Muscle layer of colon (tissue), 2 donors: Measurements from ENCODE around the gene CDKN2B.
"Not testable (repeated sequence)": the region's sequence is repeated elsewhere in the genome, so short reads cannot be mapped to it uniquely, and the experiment has no call there.

Experiments
- H3K27ac ChIP-seq: one replicate; pipeline ENCODE4 v1.7.0; 2013; ENCODE audit warnings: low read depth, mild to moderate bottlenecking, low read length, moderate library complexity
- H3K27me3 ChIP-seq, 2 donors: one replicate each; pipeline ENCODE4 v1.7.0; 2013; ENCODE audit warnings: low read length in 2 of 2, mild to moderate bottlenecking in 2 of 2; ENCODE audit not compliant: insufficient read depth in 2 of 2, control insufficient read depth in 1 of 2
- H3K36me3 ChIP-seq: one replicate; pipeline ENCODE4 v1.7.0; 2013; ENCODE audit warnings: mild to moderate bottlenecking, low read length; ENCODE audit not compliant: insufficient read depth
- H3K4me1 ChIP-seq: one replicate; pipeline ENCODE4 v1.7.0; 2013; ENCODE audit warnings: mild to moderate bottlenecking, low read length; ENCODE audit not compliant: insufficient read depth
- H3K4me3 ChIP-seq, 2 donors: one replicate each; pipeline ENCODE4 v1.7.0; 2013; ENCODE audit warnings: low read length in 2 of 2, low read depth in 1 of 2, mild to moderate bottlenecking in 1 of 2, moderate library complexity in 1 of 2
- H3K9ac ChIP-seq: one replicate; pipeline ENCODE4 v1.7.0; 2013; ENCODE audit warnings: low read length
- H3K9me3 ChIP-seq: one replicate; pipeline ENCODE4 v1.7.0; 2013; ENCODE audit warnings: mild to moderate bottlenecking, low read length
- donor health status: abdominal sarcoma.
- donor health status: Adenocarcinoma of cecum.

CDKN2B gene, protein sequence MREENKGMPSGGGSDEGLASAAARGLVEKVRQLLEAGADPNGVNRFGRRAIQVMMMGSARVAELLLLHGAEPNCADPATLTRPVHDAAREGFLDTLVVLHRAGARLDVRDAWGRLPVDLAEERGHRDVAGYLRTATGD

DNA sequence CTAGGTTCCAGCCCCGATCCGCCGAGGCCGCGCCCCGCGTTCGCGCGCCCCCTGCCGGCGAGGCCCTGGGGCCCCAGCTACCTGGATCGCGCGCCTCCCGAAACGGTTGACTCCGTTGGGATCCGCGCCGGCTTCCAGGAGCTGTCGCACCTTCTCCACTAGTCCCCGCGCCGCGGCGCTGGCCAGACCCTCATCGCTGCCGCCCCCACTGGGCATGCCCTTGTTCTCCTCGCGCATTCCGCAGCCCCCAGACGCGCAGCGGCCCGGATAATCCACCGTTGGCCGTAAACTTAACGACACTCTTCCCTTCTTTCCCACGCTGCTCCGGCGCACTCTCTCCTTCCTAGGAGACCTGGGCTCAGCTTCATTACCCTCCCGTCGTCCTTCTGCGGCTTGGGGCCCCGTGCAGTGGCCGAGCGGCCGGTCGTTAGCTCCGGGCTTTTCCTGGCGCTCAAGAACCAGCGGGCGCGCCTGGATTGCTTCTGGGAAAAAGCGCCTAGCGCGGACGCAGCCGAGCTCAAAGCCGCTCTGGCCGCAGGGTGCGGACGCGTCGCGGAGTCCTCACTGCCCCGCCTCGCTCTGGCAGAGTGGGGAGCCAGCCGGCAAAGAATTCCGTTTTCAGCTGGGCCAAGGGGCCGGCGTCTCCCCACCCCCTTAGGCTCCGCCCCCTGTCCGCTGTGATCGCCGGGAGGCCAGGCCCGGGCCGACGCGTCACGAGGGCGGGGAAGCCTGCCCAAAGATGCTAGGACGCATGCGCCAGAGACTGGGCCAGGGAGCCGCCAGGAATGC lies at the start of gene CDKN2B:
TSS of gene CDKN2B (minus strand) at position 589 of the 789 bp plus-strand sequence. CDS start at position 237, 352 bp downstream.
- Histone ChIP-seq H3K4me3 (peak within 1 kb of the TSS; percentile 71 to 76), H3K27me3 (peaks cover 24 to 42% of the 10 kb centered on the region in 2 donors), H3K9ac (no peak within 1 kb of the TSS), H3K27ac (peak within 1 kb of the TSS; percentile 70), H3K9me3 (no peaks in the 10 kb centered on the region), H3K36me3 (no peaks in the 10 kb centered on the region), H3K4me1 (peaks cover 7% of the 10 kb centered on the region)

DNA sequence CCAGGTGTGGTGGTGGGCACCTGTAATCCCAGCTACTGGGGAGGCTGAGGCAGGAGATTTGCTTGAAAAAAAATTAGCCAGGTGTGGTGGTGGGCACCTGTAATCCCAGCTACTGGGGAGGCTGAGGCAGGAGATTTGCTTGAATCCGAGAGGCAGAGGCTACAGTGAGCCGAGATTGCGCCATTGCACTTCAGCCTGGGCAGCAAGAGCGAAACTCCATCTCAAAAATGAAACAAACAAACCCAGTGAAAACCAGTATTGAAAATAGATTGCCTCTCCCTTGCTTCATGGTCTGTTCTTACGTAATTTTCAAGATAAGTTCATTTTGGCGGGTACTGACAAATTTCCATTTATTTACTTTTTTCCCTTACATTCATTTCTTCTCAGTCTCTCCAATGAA lies 48.9 kb upstream of the CDKN2B start:
- H3K4me1 ChIP-seq, H3K4me3 ChIP-seq, H3K27ac ChIP-seq, H3K36me3 ChIP-seq, H3K9ac ChIP-seq, H3K9me3 ChIP-seq, H3K27me3 ChIP-seq: not testable (repeated sequence)

DNA sequence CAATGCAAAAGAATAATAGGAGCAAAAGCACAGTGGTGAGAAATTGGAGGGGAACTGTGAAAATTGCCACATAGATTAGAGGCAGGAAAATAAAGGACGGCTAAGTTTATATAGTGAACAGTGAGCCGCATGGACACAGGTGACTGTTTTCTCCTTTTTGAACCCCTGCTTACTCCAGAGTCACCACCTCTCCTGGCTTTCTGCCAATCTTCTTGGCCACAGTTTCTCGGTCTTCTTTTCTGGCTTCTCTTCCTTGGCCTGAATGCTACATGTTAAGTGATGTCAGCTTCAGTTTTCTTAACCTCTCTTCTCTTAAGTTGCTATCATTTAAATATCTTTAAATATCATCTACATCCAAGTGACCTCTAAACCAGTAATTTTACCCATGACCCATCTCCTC lies 47.3 kb upstream of the CDKN2B start:
- no peak overlapping the region for H3K27ac ChIP-seq
- H3K4me3 ChIP-seq = no peak overlapping the region
- no peaks in the 10 kb centered on the region for H3K9me3 ChIP-seq
- no peak overlapping the region for H3K9ac ChIP-seq
- no peaks in the 10 kb centered on the region for H3K4me1 ChIP-seq
- H3K27me3 ChIP-seq = no peaks in the 10 kb centered on the region
- no peaks in the 10 kb centered on the region for H3K36me3 ChIP-seq

DNA sequence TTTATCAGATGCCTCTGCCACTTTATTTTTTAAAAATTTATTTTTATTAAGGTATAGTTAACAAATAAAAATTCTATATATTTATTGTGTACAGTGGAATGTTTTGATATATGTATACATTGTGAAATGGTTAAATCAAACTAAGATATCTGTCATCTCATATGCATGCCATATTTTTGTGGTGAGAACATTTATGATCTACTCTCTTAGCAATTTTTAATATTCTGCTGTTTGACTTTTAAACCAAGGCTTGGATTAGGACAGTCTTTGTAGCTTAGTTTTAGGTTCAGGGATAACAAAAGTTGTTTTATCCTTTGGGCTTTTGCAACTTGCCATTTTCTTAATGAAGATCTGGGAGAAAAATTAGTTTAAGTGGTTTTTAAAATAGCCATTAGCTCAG lies 46.0 kb upstream of the CDKN2B start:
- Histone ChIP-seq H3K27ac (no peak overlapping the region), H3K9me3 (no peaks in the 10 kb centered on the region), H3K36me3 (no peaks in the 10 kb centered on the region), H3K9ac (no peak overlapping the region), H3K4me1 (no peaks in the 10 kb centered on the region), H3K4me3 (no peak overlapping the region), H3K27me3 (no peaks in the 10 kb centered on the region)

DNA sequence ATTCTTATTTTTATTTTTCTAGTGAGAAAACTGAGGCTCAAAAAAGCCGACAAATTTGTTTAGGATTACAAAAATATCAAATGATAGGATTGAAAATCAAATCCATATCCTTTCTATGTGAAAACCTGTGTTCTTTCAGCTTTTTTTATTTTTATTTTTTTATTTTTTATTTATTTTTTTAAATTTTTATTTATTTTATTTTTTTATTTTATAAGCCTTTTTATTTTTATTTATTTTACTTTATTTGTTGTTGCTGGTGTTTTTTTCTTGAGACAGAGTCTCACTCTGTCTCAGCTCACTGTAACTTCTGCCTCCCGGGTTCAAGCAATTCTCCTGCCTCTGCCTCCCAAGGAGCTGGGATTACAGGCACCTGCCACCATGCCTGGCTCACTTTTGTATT lies 45.4 kb upstream of the CDKN2B start:
- H3K4me3 ChIP-seq = no peak overlapping the region
- no peaks in the 10 kb centered on the region for H3K9me3 ChIP-seq
- no peaks in the 10 kb centered on the region for H3K27me3 ChIP-seq
- no peaks in the 10 kb centered on the region for H3K36me3 ChIP-seq
- no peak overlapping the region for H3K9ac ChIP-seq
- no peak overlapping the region for H3K27ac ChIP-seq
- H3K4me1 ChIP-seq = no peaks in the 10 kb centered on the region

DNA sequence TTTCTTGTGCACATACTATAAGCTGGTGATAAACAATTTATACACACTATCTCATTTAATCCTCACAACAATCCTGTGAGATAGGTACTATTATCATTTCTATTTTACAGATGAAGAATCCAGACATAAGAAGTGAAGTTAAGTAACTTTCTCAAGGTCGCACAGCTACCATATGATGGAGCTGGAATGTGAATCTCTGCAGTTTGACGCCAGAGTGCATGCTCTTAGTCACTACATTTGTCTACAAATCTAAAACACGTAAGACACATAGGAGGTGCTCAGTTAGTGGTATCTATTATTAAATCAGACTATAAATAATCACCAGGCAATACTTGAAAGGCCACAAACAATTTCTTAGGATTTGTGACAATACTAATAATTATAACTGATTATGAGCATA lies 45.0 kb upstream of the CDKN2B start:
- H3K4me3 ChIP-seq = no peak overlapping the region
- H3K9ac ChIP-seq = no peak overlapping the region
- H3K36me3 ChIP-seq = no peaks in the 10 kb centered on the region
- H3K9me3 ChIP-seq = no peaks in the 10 kb centered on the region
- no peaks in the 10 kb centered on the region for H3K4me1 ChIP-seq
- H3K27me3 ChIP-seq = no peaks in the 10 kb centered on the region
- no peak overlapping the region for H3K27ac ChIP-seq

DNA sequence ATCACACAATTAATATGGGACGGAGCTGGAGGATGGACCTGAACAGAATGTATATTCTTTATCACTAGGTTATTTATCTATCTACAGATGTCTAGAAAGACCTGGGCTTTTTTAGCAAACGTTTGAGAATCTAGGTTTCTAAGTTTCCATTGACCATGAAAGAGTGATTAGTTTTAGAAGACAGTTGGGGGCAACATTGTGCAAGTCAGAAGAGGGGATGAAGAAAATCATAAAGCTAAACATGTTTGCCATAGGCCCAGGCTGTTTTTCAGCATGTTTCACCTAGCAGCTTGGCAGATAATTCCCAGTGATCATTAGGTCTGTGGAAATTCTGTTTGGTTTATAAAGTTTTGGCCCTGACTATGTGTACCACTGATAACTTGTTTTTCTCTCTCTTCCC lies 44.1 kb upstream of the CDKN2B start:
- no peaks in the 10 kb centered on the region for H3K27me3 ChIP-seq
- H3K9ac ChIP-seq = no peak overlapping the region
- H3K9me3 ChIP-seq = no peaks in the 10 kb centered on the region
- H3K4me1 ChIP-seq = no peaks in the 10 kb centered on the region
- no peak overlapping the region for H3K4me3 ChIP-seq
- no peaks in the 10 kb centered on the region for H3K36me3 ChIP-seq
- H3K27ac ChIP-seq = no peak overlapping the region

DNA sequence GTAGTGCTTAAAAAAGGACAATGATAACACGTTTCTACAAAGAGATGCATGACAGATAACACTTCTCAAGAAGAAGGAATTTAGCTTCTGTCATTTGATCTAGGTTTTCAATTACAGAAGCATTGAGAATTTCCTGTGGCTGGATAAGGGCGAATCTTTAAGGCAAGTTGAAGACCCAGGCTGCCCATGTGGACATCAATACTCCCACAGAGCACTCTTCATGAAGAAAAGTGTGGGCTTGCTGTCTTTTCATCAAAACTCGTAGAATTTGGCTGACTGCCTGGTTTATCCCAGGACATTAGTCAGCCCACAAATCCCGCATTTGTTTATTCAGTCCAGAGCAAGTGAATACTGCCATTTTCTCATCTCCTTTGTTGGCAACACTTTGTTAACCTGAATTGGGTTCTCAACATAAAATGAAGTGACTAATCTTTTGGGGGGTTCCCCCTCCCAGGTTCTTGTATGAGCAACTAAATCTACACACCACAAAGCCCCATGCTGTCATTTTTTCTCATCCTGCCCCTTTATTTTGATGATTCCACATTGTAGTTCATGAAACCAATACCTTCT lies 43.4 kb upstream of the CDKN2B start:
- H3K36me3 ChIP-seq = no peaks in the 10 kb centered on the region
- no peak overlapping the region for H3K4me3 ChIP-seq
- H3K27me3 ChIP-seq = no peaks in the 10 kb centered on the region
- no peaks in the 10 kb centered on the region for H3K9me3 ChIP-seq
- no peaks in the 10 kb centered on the region for H3K4me1 ChIP-seq
- no peak overlapping the region for H3K27ac ChIP-seq
- H3K9ac ChIP-seq = no peak overlapping the region

DNA sequence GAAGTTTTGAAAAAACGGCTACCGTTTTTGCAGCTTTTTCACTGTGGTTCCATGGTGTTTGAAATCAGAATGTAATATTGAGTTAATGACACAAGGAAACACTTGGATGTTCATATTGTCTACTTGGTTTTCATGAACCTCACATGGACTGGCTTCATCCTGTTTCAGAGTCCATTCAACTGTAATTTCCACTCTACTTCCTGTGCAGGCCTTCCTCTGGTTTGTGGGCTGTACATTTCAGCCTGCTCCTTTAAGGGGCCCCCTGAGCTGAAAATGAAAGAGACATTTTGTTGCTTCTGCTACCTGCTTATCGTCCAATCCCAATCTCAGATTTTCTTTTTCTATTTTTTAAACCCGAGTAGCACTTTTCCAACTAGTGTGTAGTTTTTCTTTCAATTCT lies 41.8 kb upstream of the CDKN2B start:
- Histone ChIP-seq H3K9ac (no peak overlapping the region), H3K9me3 (no peaks in the 10 kb centered on the region), H3K27ac (no peak overlapping the region), H3K36me3 (no peaks in the 10 kb centered on the region), H3K4me3 (no peak overlapping the region), H3K4me1 (no peaks in the 10 kb centered on the region), H3K27me3 (no peaks in the 10 kb centered on the region)

DNA sequence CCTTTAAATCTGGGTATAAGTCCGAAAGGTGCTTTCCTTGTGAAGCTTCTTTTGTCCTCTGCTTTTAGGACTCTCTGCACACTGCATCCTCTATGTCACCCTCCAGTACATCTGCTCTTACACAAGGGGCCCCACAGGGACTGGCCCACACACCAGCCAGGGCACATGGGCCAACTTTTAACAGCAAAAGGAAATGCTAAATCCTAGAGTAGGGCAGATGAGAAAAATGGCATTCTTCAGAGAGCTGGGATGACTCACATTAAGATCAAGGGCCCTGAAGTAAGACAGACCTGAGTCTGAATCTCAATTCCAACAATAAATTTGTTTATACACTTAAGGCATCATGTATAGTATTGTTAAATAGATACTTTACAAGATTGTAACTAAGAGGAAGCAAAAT lies 40.3 kb upstream of the CDKN2B start:
- H3K36me3 ChIP-seq = no peaks in the 10 kb centered on the region
- no peaks in the 10 kb centered on the region for H3K27me3 ChIP-seq
- H3K27ac ChIP-seq = no peak overlapping the region
- no peaks in the 10 kb centered on the region for H3K9me3 ChIP-seq
- H3K9ac ChIP-seq = no peak overlapping the region
- no peaks in the 10 kb centered on the region for H3K4me1 ChIP-seq
- H3K4me3 ChIP-seq = no peak overlapping the region

DNA sequence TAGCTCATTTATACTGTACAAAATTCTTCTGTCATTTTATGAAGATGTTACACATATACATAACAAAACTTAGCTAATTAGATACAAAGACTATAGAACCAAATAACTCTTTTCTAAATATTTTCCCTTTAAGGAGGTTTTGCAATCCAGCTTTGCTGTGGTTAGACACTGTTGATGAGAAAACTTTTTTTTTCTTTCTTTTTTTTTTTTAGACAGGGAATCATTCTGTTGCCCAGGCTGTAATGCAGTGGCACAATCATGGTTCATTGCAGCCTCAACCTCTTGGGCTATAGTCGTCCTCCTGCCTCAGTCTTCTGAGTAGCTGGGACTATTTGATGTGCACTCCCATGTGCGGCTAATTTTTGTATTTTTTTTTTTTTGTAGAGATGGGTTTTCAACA lies 38.5 kb upstream of the CDKN2B start:
- no peaks in the 10 kb centered on the region for H3K9me3 ChIP-seq
- no peaks in the 10 kb centered on the region for H3K4me1 ChIP-seq
- no peaks in the 10 kb centered on the region for H3K36me3 ChIP-seq
- H3K9ac ChIP-seq = no peak overlapping the region
- no peak overlapping the region for H3K4me3 ChIP-seq
- H3K27ac ChIP-seq = no peak overlapping the region
- no peaks in the 10 kb centered on the region for H3K27me3 ChIP-seq
